ENCODE data around the gene TOR2A.

DNA sequence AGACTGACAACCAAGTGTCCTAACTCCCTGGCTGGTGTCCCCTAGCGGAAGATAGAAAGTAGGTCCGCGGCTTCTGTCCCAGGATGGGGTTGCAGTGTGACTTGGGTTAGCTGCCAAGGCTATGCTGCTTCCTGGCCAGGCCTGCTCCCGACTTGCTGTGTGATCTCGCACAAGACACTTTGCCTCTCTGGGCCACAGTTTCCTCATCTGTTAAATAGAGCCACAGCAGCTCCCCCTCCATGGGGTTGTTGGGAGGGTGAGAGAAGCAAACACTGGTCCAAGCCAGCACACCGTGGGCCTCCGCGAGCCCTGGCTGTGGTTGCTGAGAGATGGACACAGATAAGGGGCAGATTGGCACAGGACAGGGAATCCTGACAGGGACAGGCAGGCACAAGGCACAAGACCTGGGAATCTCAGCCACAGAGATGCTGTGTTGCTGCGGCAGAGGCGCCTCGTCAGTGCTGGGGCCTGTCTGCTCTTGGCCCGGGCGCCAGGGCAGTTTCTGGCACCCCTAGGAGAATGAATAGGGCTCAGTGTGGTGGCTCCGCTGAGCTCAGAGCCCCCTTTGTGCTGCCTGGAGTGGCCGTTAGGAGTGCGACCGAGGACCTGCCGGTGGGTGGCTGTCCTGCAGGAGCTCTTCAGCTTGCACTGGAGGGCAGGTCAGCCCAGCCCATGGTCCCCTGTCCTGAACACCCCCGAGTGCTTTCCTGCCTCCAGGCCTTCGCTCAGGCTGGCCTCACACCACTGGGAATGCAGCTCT lies 45.2 kb upstream of the TOR2A start:
- TF ChIP-seq CTCF (IDR thresholded peaks at IDR 0.05) (no peak), POLR2A (IDR thresholded peaks at IDR 0.05) (no peak)

All from esophagus squamous epithelium (tissue), 4 donors.